SU-DHL-6 (cell line): ENCODE results near the gene DDX56.

Source experiments
- H2AFZ ChIP-seq: fragments of 200-600 bp; sonication (generic); 2 replicates; pipeline ENCODE4 v1.6.1; 2014; ENCODE audit warnings: low read depth, mild to moderate bottlenecking, moderate library complexity, mixed read lengths, antibody characterized with exemption, low read length; ENCODE audit not compliant: severe bottlenecking
- H3F3A ChIP-seq: fragments of 200-600 bp; shearing (Covaris generic); 2 replicates; pipeline ENCODE4 v1.6.0; 2016; ENCODE audit warnings: antibody characterized with exemption, mild to moderate bottlenecking; ENCODE audit not compliant: insufficient read depth
- H3K27ac ChIP-seq: fragments of 200-600 bp; sonication (generic); 2 replicates; pipeline ENCODE4 v1.5.1; 2016; ENCODE audit warnings: low read depth, mild to moderate bottlenecking, low read length, moderate library complexity, mixed read lengths
- H3K27me3 ChIP-seq: fragments of 200-600 bp; sonication (generic), shearing (Covaris generic); 2 replicates; pipeline ENCODE4 v1.6.0; 2014; ENCODE audit warnings: mild to moderate bottlenecking, low read length
- H3K36me3 ChIP-seq: fragments of 200-600 bp; sonication (generic); 2 replicates; pipeline ENCODE4 v1.6.1; 2014; ENCODE audit warnings: mild to moderate bottlenecking, low read length, mixed read lengths
- H3K4me2 ChIP-seq: fragments of 300-600, 200-600 bp; shearing (Covaris generic), sonication (generic); 2 replicates; pipeline ENCODE4 v1.6.0; 2014; ENCODE audit warnings: low read length, low read depth, mild to moderate bottlenecking; ENCODE audit not compliant: poor library complexity, severe bottlenecking
- H3K4me3 ChIP-seq: fragments of 200-600 bp; sonication (generic); 2 replicates; pipeline ENCODE4 v1.5.1; 2014; ENCODE audit warnings: antibody characterized with exemption, low read length, mild to moderate bottlenecking, mixed read lengths; ENCODE audit not compliant: insufficient read depth, poor library complexity, severe bottlenecking
- H3K79me2 ChIP-seq: fragments of 200-600 bp; sonication (generic); 2 replicates; pipeline ENCODE4 v1.6.1; 2014; ENCODE audit warnings: mild to moderate bottlenecking, low read length, moderate library complexity; ENCODE audit not compliant: insufficient read depth
- H3K9ac ChIP-seq: fragments of 200-600 bp; sonication (generic); 2 replicates; pipeline ENCODE4 v1.7.0; 2014; ENCODE audit warnings: mild to moderate bottlenecking, low read length
- H3K9me2 ChIP-seq: fragments of 200-600 bp; sonication (generic); replicated peaks from 2 replicates; pipeline ENCODE4 v1.6.1; 2014; ENCODE audit warnings: low read length; ENCODE audit not compliant: insufficient read depth
- H3K9me3 ChIP-seq: fragments of 200-600 bp; sonication (generic); 2 replicates; pipeline ENCODE4 v1.6.1; 2014; ENCODE audit warnings: low read length, mixed read lengths; ENCODE audit not compliant: insufficient read depth
- H4K20me1 ChIP-seq: fragments of 200-600 bp; sonication (generic); 2 replicates; pipeline ENCODE4 v1.6.1; 2014; ENCODE audit warnings: low read depth, mild to moderate bottlenecking, antibody characterized with exemption, low read length, moderate library complexity, mixed read lengths
- EZH2phosphoT487 ChIP-seq: fragments of 200-600 bp; sonication (generic), shearing (Covaris generic); conservative IDR thresholded peaks from 2 replicates; pipeline ENCODE4 v1.6.1; 2018; ENCODE audit warnings: mild to moderate bottlenecking, antibody characterized with exemption, low read length, moderate library complexity, mixed read lengths
- TF ChIP-seq, protein P1 (sequence below): fragments of 200-600 bp; sonication (generic); IDR thresholded peaks from one replicate; pipeline ENCODE4 v1.5.1; 2017; ENCODE audit warnings: antibody characterized with exemption, mild to moderate bottlenecking, low read length, moderate library complexity; ENCODE audit not compliant: insufficient read depth, poor library complexity, severe bottlenecking

DDX56 gene

GRCh38 chr7:44595934-44596635 lies 22.4 kb upstream of the DDX56 start:
- no peak overlapping the region for H3K4me2 ChIP-seq
- no peaks in the 10 kb centered on the region for H3K9me2 ChIP-seq
- H3K36me3 ChIP-seq, result no peaks in the 10 kb centered on the region
- H3K9me3 ChIP-seq, result no peaks in the 10 kb centered on the region
- H3K4me3 ChIP-seq, result no peak overlapping the region
- no peak overlapping the region for H3K9ac ChIP-seq
- no peak overlapping the region for H3K27ac ChIP-seq
- no peaks in the 10 kb centered on the region for H3F3A ChIP-seq
- H3K27me3 ChIP-seq, result no peaks in the 10 kb centered on the region
- no peak overlapping the region for H2AFZ ChIP-seq
- no peaks in the 10 kb centered on the region for H4K20me1 ChIP-seq
- TF ChIP-seq, protein P1, sequence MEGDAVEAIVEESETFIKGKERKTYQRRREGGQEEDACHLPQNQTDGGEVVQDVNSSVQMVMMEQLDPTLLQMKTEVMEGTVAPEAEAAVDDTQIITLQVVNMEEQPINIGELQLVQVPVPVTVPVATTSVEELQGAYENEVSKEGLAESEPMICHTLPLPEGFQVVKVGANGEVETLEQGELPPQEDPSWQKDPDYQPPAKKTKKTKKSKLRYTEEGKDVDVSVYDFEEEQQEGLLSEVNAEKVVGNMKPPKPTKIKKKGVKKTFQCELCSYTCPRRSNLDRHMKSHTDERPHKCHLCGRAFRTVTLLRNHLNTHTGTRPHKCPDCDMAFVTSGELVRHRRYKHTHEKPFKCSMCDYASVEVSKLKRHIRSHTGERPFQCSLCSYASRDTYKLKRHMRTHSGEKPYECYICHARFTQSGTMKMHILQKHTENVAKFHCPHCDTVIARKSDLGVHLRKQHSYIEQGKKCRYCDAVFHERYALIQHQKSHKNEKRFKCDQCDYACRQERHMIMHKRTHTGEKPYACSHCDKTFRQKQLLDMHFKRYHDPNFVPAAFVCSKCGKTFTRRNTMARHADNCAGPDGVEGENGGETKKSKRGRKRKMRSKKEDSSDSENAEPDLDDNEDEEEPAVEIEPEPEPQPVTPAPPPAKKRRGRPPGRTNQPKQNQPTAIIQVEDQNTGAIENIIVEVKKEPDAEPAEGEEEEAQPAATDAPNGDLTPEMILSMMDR, result no peak
- no peak for TF ChIP-seq EZH2phosphoT487
- H3K79me2 ChIP-seq, result no peaks in the 10 kb centered on the region

DNA sequence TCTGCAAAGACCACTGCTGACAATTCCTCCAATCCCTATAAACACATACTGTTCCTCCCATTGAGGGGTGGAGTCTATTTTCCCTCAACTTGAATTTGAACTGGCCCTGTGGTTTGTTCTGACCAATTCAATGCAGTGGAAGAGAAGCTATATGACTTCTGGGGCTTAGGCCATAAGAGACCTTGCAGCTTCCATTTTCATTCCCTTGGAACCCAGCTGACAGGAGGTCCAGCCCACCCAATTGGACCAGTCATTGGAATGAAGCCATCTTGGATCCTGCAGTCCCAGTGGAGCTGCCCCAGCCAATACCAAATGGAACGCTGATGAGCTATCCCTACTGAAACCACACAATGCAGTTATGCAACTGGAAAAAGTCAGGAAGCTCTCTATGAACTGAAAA lies 17.2 kb upstream of the DDX56 start:
- H3K9me2 ChIP-seq, result no peaks in the 10 kb centered on the region
- H4K20me1 ChIP-seq, result no peaks in the 10 kb centered on the region
- H3K4me2 ChIP-seq, result no peak overlapping the region
- no peaks in the 10 kb centered on the region for H3K79me2 ChIP-seq
- H3K27ac ChIP-seq, result no peak overlapping the region
- H2AFZ ChIP-seq, result no peak overlapping the region
- TF ChIP-seq, protein P1, result no peak
- no peak for TF ChIP-seq EZH2phosphoT487
- H3K36me3 ChIP-seq, result no peaks in the 10 kb centered on the region
- no peak overlapping the region for H3K9ac ChIP-seq
- H3K27me3 ChIP-seq, result no peaks in the 10 kb centered on the region
- no peaks in the 10 kb centered on the region for H3F3A ChIP-seq
- no peak overlapping the region for H3K4me3 ChIP-seq
- no peaks in the 10 kb centered on the region for H3K9me3 ChIP-seq

DNA sequence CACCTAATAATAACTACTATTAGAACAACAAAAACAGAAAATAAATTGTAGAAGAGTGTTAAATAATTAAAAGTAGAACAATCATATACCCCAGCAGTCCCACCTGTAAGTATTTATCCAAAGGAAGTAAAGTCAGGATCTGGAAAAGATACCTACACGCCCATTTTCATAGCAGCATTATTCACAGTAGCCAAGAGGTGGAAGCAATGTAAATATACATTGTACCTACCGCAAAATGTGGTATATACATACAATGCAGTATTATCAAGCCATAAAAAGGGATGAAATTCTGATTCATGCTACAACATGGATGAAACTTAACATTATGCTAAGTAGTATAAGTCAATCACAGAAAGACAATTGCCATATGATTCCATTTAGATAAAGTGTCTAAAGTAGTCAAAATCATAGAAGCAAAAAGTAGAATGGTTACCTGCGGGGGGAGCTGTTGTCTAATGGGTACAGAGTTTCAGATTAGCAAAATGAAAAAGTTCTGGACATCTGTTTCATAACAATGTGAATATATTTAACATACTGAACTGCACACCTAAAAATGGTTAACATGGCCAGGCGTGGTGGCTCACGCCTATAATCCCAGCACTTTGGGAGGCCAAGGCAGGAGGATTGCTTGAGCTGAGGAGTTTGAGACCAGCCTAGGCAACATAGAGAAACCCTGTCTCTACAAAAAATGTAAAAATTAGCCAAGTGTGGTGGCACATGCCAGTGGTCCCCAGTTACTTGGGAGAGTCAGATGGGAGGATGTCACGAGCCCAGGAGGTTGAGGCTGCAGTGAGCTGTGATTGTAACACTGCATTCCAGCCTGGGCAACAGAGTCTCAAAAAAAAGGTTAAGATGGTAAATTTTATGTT lies 14.4 kb upstream of the DDX56 start:
- Histone ChIP-seq H3K4me2 (no peak overlapping the region), H3K79me2 (no peaks in the 10 kb centered on the region), H3K9ac (no peak overlapping the region), H3K4me3 (no peak overlapping the region), H3K9me3 (no peaks in the 10 kb centered on the region), H3F3A (no peaks in the 10 kb centered on the region), H4K20me1 (no peaks in the 10 kb centered on the region), H3K9me2 (no peaks in the 10 kb centered on the region), H3K27me3 (no peaks in the 10 kb centered on the region), H2AFZ (no peak overlapping the region), H3K36me3 (no peaks in the 10 kb centered on the region), H3K27ac (no peak overlapping the region)
- no peak for TF ChIP-seq EZH2phosphoT487
- TF ChIP-seq, protein P1, result peak; percentile 80
